B cell (primary cell): Measurements from ENCODE around the gene TOR1A.

Source experiments
- CTCF ChIP-seq: fragments of 200-600 bp; IDR thresholded peaks from one replicate; pipeline ENCODE4 v1.8.0; 2022; ENCODE audit warnings: antibody characterized with exemption, mild to moderate bottlenecking
- EZH2 ChIP-seq: IDR thresholded peaks from 2 replicates; pipeline ENCODE4 v1.6.1; 2012; ENCODE audit warnings: borderline replicate concordance, low read depth, mild to moderate bottlenecking, moderate library complexity, low read length; ENCODE audit not compliant: insufficient read depth, poor library complexity, severe bottlenecking

DNA sequence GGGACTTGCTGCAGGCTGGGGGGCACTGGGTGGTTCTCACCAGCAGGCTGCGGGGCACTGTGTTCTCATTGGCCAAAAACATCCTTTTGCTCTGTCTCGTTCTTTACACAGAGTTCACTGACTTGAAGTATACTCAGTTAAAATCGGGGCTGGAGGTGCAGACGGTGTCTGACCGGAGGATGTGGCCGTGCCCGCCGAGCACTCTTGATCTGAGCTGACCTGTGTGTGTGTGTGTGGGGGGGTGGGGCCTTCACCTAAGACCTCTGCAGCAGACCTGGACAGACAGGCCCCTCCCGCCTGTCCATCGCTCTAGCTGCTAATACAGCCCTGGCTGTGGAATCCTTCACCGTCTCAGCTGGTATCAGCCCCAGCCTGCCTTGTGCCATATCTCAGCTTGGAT, 13.8 kb downstream of the TOR1A start:
- no peak for TF ChIP-seq CTCF
- no peak for TF ChIP-seq EZH2
